Mucosa of descending colon (tissue), 3 donors: ENCODE data around the gene B3GNT3. TPM values are rescaled to one million over a fixed set of nuclear protein-coding genes. Genes with fewer than 3 reads are reported as not detected.

ENCODE experiments used
- ATAC-seq: fragments of 200-7000 bp; cut with Tn5 transposase; one replicate; pipeline ENCODE4 v1.9.1; 2020; ENCODE audit warnings: mild to moderate bottlenecking, moderate library complexity
- DNase-seq, 3 donors: peaks; one replicate each; pipeline ENCODE4 v3.0.0-alpha.2; 2020
- H3K36me3 ChIP-seq: fragments of 200-600 bp; one replicate; pipeline ENCODE4 v1.8.0; 2021; ENCODE audit warnings: low read depth, mild to moderate bottlenecking
- H3K4me1 ChIP-seq: fragments of 200-600 bp; one replicate; pipeline ENCODE4 v1.8.0; 2021; ENCODE audit warnings: low read depth, mild to moderate bottlenecking
- H3K4me3 ChIP-seq: fragments of 200-600 bp; one replicate; pipeline ENCODE4 v1.8.0; 2021; ENCODE audit warnings: mild to moderate bottlenecking
- H3K9me3 ChIP-seq: fragments of 200-600 bp; one replicate; pipeline ENCODE4 v1.8.0; 2021; ENCODE audit warnings: mild to moderate bottlenecking
- CTCF ChIP-seq: fragments of 200-600 bp; IDR thresholded peaks from one replicate; pipeline ENCODE4 v1.8.0; 2022; ENCODE audit warnings: antibody characterized with exemption, mild to moderate bottlenecking
- intact Hi-C, 2 donors: fragments of 100-400 bp; cut with DNase I in 1 of 2; cut with micrococcal nuclease in 1 of 2; formaldehyde crosslinking; loops; one replicate each; pipeline versions ENCODE4 v1.11.0 to v1.11.1; 2022; cut with DNase I, micrococcal nuclease
- total RNA-seq, 3 donors: library from RNA; stranded (reverse); fragmentation: NEBNext Ultra II Directional in 2 of 3; extraction: Animal tissue kit (Norgen Biotek cat#: 25700) in 2 of 3; gene quantifications; one replicate each; pipeline versions ENCODE4 v1.2.1 to v1.2.4, GENCODE V29; 2021 to 2023
- donor health status: DM: no; HTN: no; CAD: no; lungs with moderate emphysema.
- donor health status: DM: no; HTN: no; CAD: no.
- donor health status: DM: no; HTN: yes; CAD: no.

B3GNT3 gene
- total RNA-seq, 3 donors from 2014 or later, result 77.6 to 205 (median 189) TPM

GRCh38 chr19:17811681-17812080, 16.7 kb downstream of the B3GNT3 start:
- no peaks in the 10 kb centered on the region for H3K4me1 ChIP-seq
- intact Hi-C loops, result no loop called here
- TF ChIP-seq CTCF, result no peak
- DNase-seq (peak in 1 of 3 donors; percentile 52), ATAC-seq (peak; percentile 9)
- H3K4me3 ChIP-seq, result no peak overlapping the region
- H3K9me3 ChIP-seq, result no peaks in the 10 kb centered on the region
- no peaks in the 10 kb centered on the region for H3K36me3 ChIP-seq

- no peak for TF ChIP-seq CTCF
- DNase-seq, result no peak
- Histone ChIP-seq H3K4me1 (no peaks in the 10 kb centered on the region), H3K36me3 (no peaks in the 10 kb centered on the region), H3K9me3 (no peaks in the 10 kb centered on the region), H3K4me3 (no peak overlapping the region)
- ATAC-seq, result no peak
- intact Hi-C loops, result no loop called here
Observed at GRCh38 chr19:17812099-17812498, 17.2 kb downstream of the B3GNT3 start.

GRCh38 chr19:17817668-17818363, 22.9 kb downstream of the B3GNT3 start:
- DNase-seq (no peak), ATAC-seq (peak; percentile 55)
- no peak for TF ChIP-seq CTCF
- intact Hi-C loops, result no loop called here
- Histone ChIP-seq H3K4me1 (no peaks in the 10 kb centered on the region), H3K9me3 (no peaks in the 10 kb centered on the region), H3K36me3 (no peaks in the 10 kb centered on the region), H3K4me3 (no peak overlapping the region)

- intact Hi-C loops, result no loop called here
- no peak for ATAC-seq
- DNase-seq, result no peak
- Histone ChIP-seq H3K4me3 (no peak within 1 kb of the TSS), H3K36me3 (no peaks in the 10 kb centered on the region), H3K9me3 (no peaks in the 10 kb centered on the region), H3K4me1 (no peaks in the 10 kb centered on the region)
- TF ChIP-seq CTCF, result no peak
Observed at GRCh38 chr19:17821190-17821589, 26.3 kb downstream of the B3GNT3 start, which contains the start of gene INSL3. Gene INSL3 (minus strand): TSS chr19:17821519. CDS start chr19:17821506, 13 bp downstream.

GRCh38 chr19:17824339-17824738, 29.4 kb downstream of the B3GNT3 start:
- TF ChIP-seq CTCF, result no peak
- intact Hi-C loops, result no loop called here

More at GRCh38 chr19:17824339-17824738, 29.4 kb downstream of the B3GNT3 start:
- Histone ChIP-seq H3K4me3 (no peak overlapping the region), H3K4me1 (no peaks in the 10 kb centered on the region), H3K36me3 (no peaks in the 10 kb centered on the region), H3K9me3 (no peaks in the 10 kb centered on the region)
- DNase-seq (no peak), ATAC-seq (no peak)
